Epithelial cell of prostate (primary cell): ENCODE measurements around the gene HIRIP3.

Experiments used
- DNase-seq: peaks from one replicate; pipeline ENCODE4 v3.0.0-alpha.2; 2011; ENCODE audit warnings: low read depth, low spot score
- H3K27ac ChIP-seq: fragments of 450-650 bp; 2 replicates; pipeline ENCODE4 v1.5.1; 2017; ENCODE audit warnings: mild to moderate bottlenecking

The HIRIP3 gene

DNA sequence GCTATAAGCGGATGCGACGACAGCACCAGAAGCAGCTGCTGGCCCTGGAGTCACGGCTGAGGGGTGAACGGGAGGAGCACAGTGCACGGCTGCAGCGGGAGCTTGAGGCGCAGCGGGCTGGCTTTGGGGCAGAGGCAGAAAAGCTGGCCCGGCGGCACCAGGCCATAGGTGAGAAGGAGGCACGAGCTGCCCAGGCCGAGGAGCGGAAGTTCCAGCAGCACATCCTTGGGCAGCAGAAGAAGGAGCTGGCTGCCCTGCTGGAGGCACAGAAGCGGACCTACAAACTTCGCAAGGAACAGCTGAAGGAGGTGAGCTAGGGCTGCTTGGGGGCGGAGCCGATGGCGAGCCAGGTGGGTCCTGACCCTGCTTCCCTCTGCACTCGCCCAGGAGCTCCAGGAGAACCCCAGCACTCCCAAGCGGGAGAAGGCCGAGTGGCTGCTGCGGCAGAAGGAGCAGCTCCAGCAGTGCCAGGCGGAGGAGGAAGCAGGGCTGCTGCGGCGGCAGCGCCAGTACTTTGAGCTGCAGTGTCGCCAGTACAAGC, 10.1 kb downstream of the HIRIP3 start:
- no peak for DNase-seq
- no peak overlapping the region for H3K27ac ChIP-seq

GRCh38 chr16:29984764-29985147, 10.7 kb downstream of the HIRIP3 start:
- H3K27ac ChIP-seq = no peak overlapping the region
- DNase-seq = no peak

- no peak overlapping the region for H3K27ac ChIP-seq
- no peak for DNase-seq
Observed at GRCh38 chr16:29984137-29984763, 11.2 kb downstream of the HIRIP3 start.

DNA sequence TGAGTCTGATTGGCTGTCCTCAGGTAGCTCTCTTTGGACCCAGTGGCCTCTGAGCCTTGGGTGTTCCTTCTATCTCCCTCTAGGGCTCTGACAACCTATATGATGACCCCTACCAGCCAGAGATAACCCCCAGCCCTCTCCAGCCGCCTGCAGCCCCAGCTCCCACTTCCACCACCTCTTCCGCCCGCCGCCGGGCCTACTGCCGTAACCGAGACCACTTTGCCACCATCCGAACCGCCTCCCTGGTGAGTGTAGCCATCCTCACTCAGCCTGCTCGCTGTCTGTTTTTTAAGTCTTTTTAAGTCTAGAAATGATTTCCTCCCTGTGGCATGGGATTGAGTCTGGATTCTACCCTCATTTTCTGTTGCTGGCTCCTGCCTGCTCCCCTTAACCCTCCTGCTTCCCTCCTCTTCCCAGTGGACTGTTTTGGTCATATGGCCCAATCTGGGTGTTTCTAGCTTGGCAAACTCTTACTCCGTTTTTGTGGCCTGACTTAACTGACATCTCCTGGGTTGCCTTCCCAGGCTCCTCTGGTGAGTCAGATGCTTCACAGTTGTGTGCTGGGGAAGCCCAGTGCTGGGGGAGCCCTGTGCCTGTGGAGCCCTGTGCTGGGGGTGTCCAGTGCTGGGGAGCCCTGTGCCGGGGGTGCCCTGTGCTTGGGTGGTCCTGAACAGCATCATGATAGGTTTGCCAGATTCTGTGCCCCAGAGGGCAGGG, 11.8 kb downstream of the HIRIP3 start:
- no peak overlapping the region for H3K27ac ChIP-seq
- no peak for DNase-seq

- H3K27ac ChIP-seq = no peak overlapping the region
- no peak for DNase-seq
Observed at GRCh38 chr16:29982560-29983419, 12.6 kb downstream of the HIRIP3 start.

- H3K27ac ChIP-seq = no peak overlapping the region
- DNase-seq = no peak
Observed at GRCh38 chr16:29978564-29979270, 16.7 kb downstream of the HIRIP3 start.

DNA sequence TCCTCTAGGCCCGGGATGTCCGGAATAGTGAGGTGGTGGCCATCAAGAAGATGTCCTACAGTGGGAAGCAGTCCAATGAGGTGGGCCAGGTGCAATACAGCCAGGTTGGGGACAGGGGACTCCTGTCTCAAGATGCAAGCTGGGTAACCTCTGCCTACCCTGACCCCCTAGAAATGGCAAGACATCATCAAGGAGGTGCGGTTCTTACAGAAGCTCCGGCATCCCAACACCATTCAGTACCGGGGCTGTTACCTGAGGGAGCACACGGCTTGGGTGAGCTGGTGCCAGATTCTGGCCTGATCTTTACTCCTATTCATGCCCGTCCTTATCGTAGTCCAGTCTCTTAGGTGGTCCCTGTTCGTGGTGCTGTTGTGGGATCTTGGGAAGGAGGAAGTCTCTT, 17.3 kb downstream of the HIRIP3 start:
- H3K27ac ChIP-seq = no peak overlapping the region

GRCh38 chr16:29977063-29977825, 18.2 kb downstream of the HIRIP3 start:
- no peak overlapping the region for H3K27ac ChIP-seq
- no peak for DNase-seq

More for the DNA sequence above, 17.3 kb downstream of the HIRIP3 start:
- DNase-seq = no peak

- DNase-seq = no peak
- no peak overlapping the region for H3K27ac ChIP-seq
Observed at GRCh38 chr16:29975811-29976511, 19.5 kb downstream of the HIRIP3 start.

- no peak for DNase-seq
- no peak overlapping the region for H3K27ac ChIP-seq
Observed at GRCh38 chr16:29975134-29975538, 20.3 kb downstream of the HIRIP3 start.

DNA sequence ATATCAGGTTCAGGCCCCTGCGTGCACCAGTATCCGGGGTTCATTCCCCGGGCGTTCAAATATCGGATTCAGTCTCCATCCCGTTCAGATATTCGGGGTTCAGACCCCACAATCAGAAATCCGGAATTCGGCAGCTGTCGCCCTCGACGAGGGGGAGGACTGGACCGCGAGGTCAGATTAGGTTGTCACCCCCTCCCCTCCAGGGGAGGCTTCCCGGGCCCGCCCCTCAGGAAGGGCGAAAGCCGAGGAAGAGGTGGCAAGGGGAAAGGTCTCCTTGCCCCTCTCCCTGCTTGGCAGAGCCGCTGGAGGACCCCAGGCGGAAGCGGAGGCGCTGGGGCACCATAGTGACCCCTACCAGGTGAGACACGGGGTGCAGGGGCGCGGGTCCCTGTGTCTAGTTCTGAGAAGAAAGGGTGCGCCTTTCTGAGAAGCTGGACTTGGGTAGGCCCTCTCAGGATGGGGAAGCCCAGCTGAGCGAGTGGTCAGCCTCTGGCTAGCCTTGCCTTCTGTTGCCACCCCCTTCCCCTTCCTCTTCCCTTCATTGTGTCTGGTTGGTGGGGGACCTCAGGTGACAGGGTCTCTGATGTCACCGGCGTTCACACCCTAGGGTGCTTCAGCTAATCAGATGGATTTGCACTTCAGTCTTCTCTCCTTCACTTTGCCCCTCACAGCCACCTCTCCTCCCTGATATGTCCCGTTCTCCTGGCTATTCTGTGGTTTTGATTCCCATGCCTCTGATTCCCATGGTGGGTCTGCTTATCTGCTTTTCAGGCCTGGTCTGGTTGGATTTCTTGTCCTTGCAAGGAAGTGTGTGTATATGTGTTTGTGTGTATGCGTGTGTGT, 20.9 kb downstream of the HIRIP3 start:
- H3K27ac ChIP-seq = peak overlapping the region; percentile 71
- no peak for DNase-seq

DNA sequence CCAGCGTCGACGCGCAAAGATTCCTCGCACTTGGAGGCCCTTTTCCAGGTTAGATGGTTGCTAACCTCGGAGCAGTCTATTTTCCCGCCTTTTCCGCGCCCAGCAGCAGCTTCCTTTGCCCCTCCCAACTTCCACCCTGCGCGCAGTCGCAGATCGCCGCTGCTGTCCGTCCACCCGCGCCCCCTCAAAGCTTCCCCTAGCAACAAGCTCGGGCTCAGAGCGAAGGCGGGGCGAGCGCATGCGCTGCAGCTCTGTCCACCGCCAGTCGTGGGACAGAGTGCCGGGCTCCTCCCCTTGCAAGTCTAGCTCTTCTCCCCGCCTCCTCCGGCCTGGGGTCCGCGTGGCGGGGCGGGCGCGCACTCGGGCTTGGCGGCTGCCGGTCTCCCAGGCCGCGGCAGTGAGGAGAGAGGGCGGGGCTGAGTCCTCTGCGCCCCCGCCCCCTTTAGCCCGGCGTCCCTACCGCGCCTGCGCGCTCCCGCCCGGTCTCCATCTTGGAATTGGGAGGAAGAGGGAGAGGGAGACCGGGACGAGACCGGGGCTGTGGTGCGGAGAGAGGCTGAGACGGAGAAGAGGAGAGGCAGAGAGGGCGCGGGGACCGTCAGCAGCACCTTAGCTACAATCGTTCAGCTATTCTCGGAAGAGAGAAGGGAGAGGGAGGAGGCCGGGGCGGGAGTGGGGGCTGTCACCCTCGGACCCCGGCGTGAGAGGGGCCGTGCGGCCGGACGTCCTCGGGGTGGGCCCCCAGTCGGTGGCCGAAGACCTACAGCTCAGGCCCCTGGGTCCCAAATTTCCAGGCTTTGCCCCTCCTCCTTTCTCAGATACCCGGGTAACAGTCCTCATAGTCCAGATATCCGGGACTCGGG, 21.8 kb downstream of the HIRIP3 start, which contains the start of gene TAOK2:
Gene TAOK2 (plus strand): TSS at position 485 of the 863 bp plus-strand sequence. CDS start 3,905 bp downstream, outside the sequence.
- peak; percentile 90 for DNase-seq
- H3K27ac ChIP-seq = peak within 1 kb of the TSS; percentile 71

- peak overlapping the region; percentile 71 for H3K27ac ChIP-seq
- no peak for DNase-seq
Observed at GRCh38 chr16:29972992-29973383, 22.4 kb downstream of the HIRIP3 start.

DNA sequence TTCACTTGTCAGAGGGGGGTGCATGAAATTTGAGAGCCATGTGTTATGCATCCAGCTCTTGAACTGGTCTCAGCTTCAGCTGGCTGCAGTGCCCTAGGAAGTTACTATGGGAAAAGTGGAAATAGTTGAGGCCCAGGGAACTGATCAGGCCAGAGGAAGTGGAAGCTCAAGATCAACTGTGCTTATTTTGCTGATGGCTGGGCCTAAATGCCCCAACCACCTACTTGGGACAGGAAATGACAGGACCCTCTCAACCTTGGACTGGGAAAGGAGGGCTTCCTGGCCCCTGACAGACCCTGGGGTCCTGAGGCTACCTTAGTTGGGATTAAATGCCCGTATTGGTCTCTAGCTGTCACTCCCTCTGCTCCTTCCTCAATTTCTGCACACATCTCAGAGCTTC, 22.9 kb downstream of the HIRIP3 start:
- H3K27ac ChIP-seq = peak overlapping the region; percentile 71
- DNase-seq = no peak

DNA sequence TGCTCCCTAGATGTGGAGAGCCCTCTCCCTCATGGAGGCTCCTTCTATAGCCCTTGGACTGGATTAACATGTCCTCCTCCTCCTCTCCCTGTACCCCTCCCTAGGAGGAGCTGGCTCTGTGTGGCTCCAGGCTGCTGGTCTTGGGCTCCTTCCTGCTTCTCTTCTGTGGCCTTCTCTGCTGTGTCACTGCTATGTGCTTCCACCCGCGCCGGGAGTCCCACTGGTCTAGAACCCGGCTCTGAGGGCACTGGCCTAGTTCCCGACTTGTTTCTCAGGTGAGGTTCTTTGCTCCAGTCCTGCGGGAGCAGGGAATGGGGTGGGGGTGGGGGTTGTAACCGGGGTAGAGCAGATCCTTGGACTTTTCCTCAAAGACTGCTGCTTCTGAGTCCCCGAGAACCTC, 24.1 kb downstream of the HIRIP3 start:
- H3K27ac ChIP-seq = no peak overlapping the region

DNA sequence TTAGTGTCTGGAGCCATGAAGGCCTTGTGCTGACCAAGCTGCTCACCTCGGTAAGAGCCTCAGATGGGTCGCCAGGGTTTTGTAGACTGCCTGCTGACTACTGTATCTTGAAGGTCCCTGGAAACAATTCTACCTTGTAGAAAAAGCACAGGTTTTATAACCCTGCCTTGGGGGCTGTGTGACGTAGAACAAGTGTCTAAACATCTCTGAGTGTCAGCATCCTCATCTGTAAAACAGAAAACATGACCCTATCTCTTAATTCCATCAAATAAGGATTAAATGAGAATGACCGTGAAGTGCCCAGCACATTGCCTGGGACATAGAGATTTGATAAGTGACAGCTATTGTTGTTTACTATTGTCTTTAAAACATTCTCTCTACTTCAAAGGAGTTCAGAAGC, 27.2 kb downstream of the HIRIP3 start:
- H3K27ac ChIP-seq = no peak overlapping the region
- DNase-seq = no peak

More for the DNA sequence above, 24.1 kb downstream of the HIRIP3 start:
- DNase-seq = no peak
